GM19035 (cell line): ENCODE measurements around the gene PHF14.

Experiments used
- ATAC-seq: cut with Tn5 transposase; IDR thresholded peaks from one replicate; pipeline ENCODE4 v1.9.1; 2021; ENCODE audit not compliant: unreplicated experiment

PHF14 gene

GRCh38 chr7:11104578-11104977, 130.9 kb downstream of the PHF14 start:
- no peak for ATAC-seq

- no peak for ATAC-seq
Measured at GRCh38 chr7:11109659-11110058, 136.0 kb downstream of the PHF14 start.

- ATAC-seq, result peak; percentile 77
Measured at GRCh38 chr7:11120068-11120664, 146.5 kb downstream of the PHF14 start.

- ATAC-seq, result peak; percentile 40
Measured at GRCh38 chr7:11120675-11121220, 147.1 kb downstream of the PHF14 start.

GRCh38 chr7:11124856-11125559, 151.3 kb downstream of the PHF14 start:
- no peak for ATAC-seq

- ATAC-seq, result no peak
Measured at GRCh38 chr7:11127114-11127785, 153.6 kb downstream of the PHF14 start.

- ATAC-seq, result no peak
Measured at GRCh38 chr7:11127988-11128387, 154.3 kb downstream of the PHF14 start.

GRCh38 chr7:11128498-11128897, 154.8 kb downstream of the PHF14 start:
- no peak for ATAC-seq

GRCh38 chr7:11130012-11130411, 156.3 kb downstream of the PHF14 start:
- no peak for ATAC-seq

GRCh38 chr7:11130601-11131000, 156.9 kb downstream of the PHF14 start:
- no peak for ATAC-seq

- no peak for ATAC-seq
Measured at GRCh38 chr7:11133436-11133959, 159.8 kb downstream of the PHF14 start.

- no peak for ATAC-seq
Measured at GRCh38 chr7:11135573-11135972, 161.9 kb downstream of the PHF14 start.

- no peak for ATAC-seq
Measured at GRCh38 chr7:11141541-11141940, 167.9 kb downstream of the PHF14 start.

- ATAC-seq, result no peak
Measured at GRCh38 chr7:11153694-11154093, 180.0 kb downstream of the PHF14 start.

- no peak for ATAC-seq
Measured at GRCh38 chr7:11155883-11156282, 182.2 kb downstream of the PHF14 start.

GRCh38 chr7:11161499-11161898, 187.8 kb downstream of the PHF14 start:
- ATAC-seq, result no peak

- ATAC-seq, result no peak
Measured at GRCh38 chr7:11163220-11163619, 189.5 kb downstream of the PHF14 start.

GRCh38 chr7:11166051-11166450, 192.4 kb downstream of the PHF14 start:
- no peak for ATAC-seq

GRCh38 chr7:11168650-11169170, 195.0 kb downstream of the PHF14 start:
- no peak for ATAC-seq

GRCh38 chr7:11170175-11170574, 196.5 kb downstream of the PHF14 start:
- ATAC-seq, result no peak

- ATAC-seq, result no peak
Measured at GRCh38 chr7:11170863-11171568, 197.3 kb downstream of the PHF14 start.
